Loucy (cell line): ENCODE data around the gene SSUH2.

Source experiments
- H2AFZ ChIP-seq: fragments of 200-600 bp; sonication (generic); 2 replicates; pipeline ENCODE4 v1.6.0; 2016; ENCODE audit warnings: antibody characterized with exemption, mild to moderate bottlenecking, low read length, moderate library complexity
- H3F3A ChIP-seq: fragments of 200-600 bp; 2 replicates; pipeline ENCODE4 v1.6.0; 2016; ENCODE audit warnings: antibody characterized with exemption, low read depth, mild to moderate bottlenecking
- H3K27me3 ChIP-seq: fragments of 200-600 bp; sonication (generic); 2 replicates; pipeline ENCODE4 v1.6.1; 2014; ENCODE audit warnings: low read length, mild to moderate bottlenecking; ENCODE audit not compliant: insufficient read depth, poor library complexity, severe bottlenecking
- H3K36me3 ChIP-seq: fragments of 200-600 bp; sonication (generic); 2 replicates; pipeline ENCODE4 v1.6.1; 2016; ENCODE audit warnings: low read length; ENCODE audit not compliant: insufficient read depth
- H3K4me1 ChIP-seq: fragments of 200-600 bp; sonication (generic); 2 replicates; pipeline ENCODE4 v1.5.1; 2014; ENCODE audit warnings: low read length, mild to moderate bottlenecking; ENCODE audit not compliant: insufficient read depth, poor library complexity, severe bottlenecking
- H3K4me2 ChIP-seq: fragments of 200-600 bp; sonication (generic); 2 replicates; pipeline ENCODE4 v1.6.0; 2014; ENCODE audit warnings: antibody characterized with exemption, low read length, low read depth, mild to moderate bottlenecking; ENCODE audit not compliant: poor library complexity, severe bottlenecking
- H3K4me3 ChIP-seq: fragments of 200-600 bp; sonication (generic); 2 replicates; pipeline ENCODE4 v1.5.1; 2014; ENCODE audit warnings: low read length, mild to moderate bottlenecking, mixed read lengths; ENCODE audit not compliant: poor library complexity, severe bottlenecking
- H3K79me2 ChIP-seq: fragments of 200-600 bp; sonication (generic); 2 replicates; pipeline ENCODE4 v1.6.1; 2014; ENCODE audit warnings: low read length; ENCODE audit not compliant: insufficient read depth
- H3K9ac ChIP-seq: fragments of 200-600 bp; sonication (generic); 2 replicates; pipeline ENCODE4 v1.6.0; 2014; ENCODE audit warnings: mild to moderate bottlenecking, low read depth, low read length, moderate library complexity; ENCODE audit not compliant: poor library complexity, severe bottlenecking
- H3K9me2 ChIP-seq: fragments of 200-600 bp; sonication (generic); replicated peaks from 2 replicates; pipeline ENCODE4 v1.6.1; 2016; ENCODE audit warnings: low read depth, low read length, mixed read lengths
- H3K9me3 ChIP-seq: fragments of 200-600 bp; sonication (generic); 2 replicates; pipeline ENCODE4 v1.6.1; 2014; ENCODE audit warnings: mild to moderate bottlenecking, antibody characterized with exemption, low read length, low read depth; ENCODE audit not compliant: insufficient read depth
- H4K20me1 ChIP-seq: fragments of 200-600 bp; sonication (generic); 2 replicates; pipeline ENCODE4 v1.6.0; 2014; ENCODE audit warnings: antibody characterized with exemption, low read length, mild to moderate bottlenecking; ENCODE audit not compliant: insufficient read depth, poor library complexity, severe bottlenecking
- EZH2phosphoT487 ChIP-seq: fragments of 200-600 bp; IDR thresholded peaks from 2 replicates; pipeline ENCODE4 v1.6.1; 2018; ENCODE audit warnings: antibody characterized with exemption, mild to moderate bottlenecking, moderate library complexity, borderline replicate concordance
- TF ChIP-seq, protein P1 (sequence below): fragments of 200-600 bp; sonication (generic); conservative IDR thresholded peaks from 2 replicates; pipeline ENCODE4 v1.5.1; 2014; ENCODE audit warnings: mild to moderate bottlenecking, antibody characterized with exemption, low read length

SSUH2 gene

DNA sequence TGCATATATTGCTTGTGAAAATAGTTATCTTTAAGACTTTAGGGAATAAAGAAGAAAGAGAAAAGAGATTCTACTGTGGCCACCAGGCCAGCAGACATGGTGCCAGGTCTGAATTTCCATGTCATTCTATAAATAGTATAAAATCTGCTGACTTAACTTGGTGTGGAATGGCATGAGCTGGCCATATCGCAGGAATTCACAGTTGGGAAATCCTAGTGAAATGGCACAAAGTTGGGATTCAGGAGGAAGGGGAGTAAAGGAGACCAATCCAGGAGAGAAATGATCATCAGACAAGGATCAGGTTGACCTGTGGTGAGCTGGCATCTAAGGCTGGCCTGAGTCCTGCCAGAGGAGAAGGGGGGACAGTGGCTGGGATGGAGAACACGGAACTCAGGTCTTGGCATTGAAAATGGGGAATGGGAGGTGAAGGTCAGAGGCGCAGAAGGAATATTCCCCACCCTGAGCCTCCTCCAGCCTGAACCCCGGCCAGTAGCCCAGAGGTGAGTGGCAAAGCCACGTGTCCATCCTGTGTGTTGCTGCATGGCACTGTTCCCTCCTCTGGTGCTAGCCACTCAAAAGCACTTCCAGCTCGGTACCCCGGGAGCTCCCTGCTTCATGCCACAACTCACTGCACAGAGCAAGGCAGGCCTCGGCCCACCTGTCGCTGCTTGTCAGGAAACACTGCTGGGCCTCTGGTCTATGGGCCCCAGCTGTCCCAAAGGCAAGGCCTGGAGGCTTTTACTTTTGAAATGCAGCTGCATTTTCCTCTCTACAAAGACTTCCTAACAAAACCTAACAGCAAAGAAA, 51.4 kb downstream of the SSUH2 start:
- Histone ChIP-seq H4K20me1 (no peaks in the 10 kb centered on the region), H3F3A (no peaks in the 10 kb centered on the region), H3K4me1 (no peaks in the 10 kb centered on the region), H3K4me3 (no peak overlapping the region), H2AFZ (no peak overlapping the region), H3K9ac (no peak overlapping the region), H3K9me2 (no peaks in the 10 kb centered on the region), H3K79me2 (no peaks in the 10 kb centered on the region), H3K36me3 (no peaks in the 10 kb centered on the region), H3K4me2 (no peak overlapping the region), H3K9me3 (no peaks in the 10 kb centered on the region), H3K27me3 (no peaks in the 10 kb centered on the region)
- TF ChIP-seq, protein P1, sequence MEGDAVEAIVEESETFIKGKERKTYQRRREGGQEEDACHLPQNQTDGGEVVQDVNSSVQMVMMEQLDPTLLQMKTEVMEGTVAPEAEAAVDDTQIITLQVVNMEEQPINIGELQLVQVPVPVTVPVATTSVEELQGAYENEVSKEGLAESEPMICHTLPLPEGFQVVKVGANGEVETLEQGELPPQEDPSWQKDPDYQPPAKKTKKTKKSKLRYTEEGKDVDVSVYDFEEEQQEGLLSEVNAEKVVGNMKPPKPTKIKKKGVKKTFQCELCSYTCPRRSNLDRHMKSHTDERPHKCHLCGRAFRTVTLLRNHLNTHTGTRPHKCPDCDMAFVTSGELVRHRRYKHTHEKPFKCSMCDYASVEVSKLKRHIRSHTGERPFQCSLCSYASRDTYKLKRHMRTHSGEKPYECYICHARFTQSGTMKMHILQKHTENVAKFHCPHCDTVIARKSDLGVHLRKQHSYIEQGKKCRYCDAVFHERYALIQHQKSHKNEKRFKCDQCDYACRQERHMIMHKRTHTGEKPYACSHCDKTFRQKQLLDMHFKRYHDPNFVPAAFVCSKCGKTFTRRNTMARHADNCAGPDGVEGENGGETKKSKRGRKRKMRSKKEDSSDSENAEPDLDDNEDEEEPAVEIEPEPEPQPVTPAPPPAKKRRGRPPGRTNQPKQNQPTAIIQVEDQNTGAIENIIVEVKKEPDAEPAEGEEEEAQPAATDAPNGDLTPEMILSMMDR = no peak
- no peak for TF ChIP-seq EZH2phosphoT487

GRCh38 chr3:8589880-8590556, 54.6 kb downstream of the SSUH2 start:
- no peak overlapping the region for H2AFZ ChIP-seq
- H3K79me2 ChIP-seq = no peaks in the 10 kb centered on the region
- no peaks in the 10 kb centered on the region for H3K9me3 ChIP-seq
- no peak overlapping the region for H3K4me3 ChIP-seq
- H3K27me3 ChIP-seq = no peaks in the 10 kb centered on the region
- no peak for TF ChIP-seq EZH2phosphoT487
- TF ChIP-seq, protein P1 = no peak
- H3K9ac ChIP-seq = no peak overlapping the region
- no peaks in the 10 kb centered on the region for H4K20me1 ChIP-seq
- 0 out of 2 replicates have a peak, but pooled peaks cover 3% of the 10 kb centered on the region for H3K9me2 ChIP-seq
- H3K4me1 ChIP-seq = no peaks in the 10 kb centered on the region
- no peaks in the 10 kb centered on the region for H3K36me3 ChIP-seq
- H3F3A ChIP-seq = no peaks in the 10 kb centered on the region
- no peak overlapping the region for H3K4me2 ChIP-seq

DNA sequence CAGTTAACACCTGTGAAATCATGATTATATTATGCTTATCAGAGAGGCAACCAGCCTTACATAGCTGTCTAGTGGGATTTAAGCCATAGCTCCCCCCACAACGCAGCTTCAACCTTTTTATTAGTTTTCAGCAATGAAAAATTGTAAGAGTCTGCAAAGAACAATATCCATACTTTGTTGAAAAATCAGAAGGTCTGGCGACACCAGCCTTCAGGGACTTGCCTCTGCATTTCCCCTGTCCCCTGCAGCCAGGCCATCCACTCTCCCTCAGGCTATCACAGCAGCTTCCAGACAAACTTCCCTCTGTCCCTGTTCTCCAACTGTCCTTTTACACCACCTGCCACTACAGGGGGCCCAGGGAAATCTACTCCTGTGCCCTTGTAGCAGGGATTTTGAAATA, 59.9 kb downstream of the SSUH2 start:
- no peak overlapping the region for H3K4me2 ChIP-seq
- no peak overlapping the region for H3K9ac ChIP-seq
- no peak overlapping the region for H3K4me3 ChIP-seq
- H3K79me2 ChIP-seq = no peaks in the 10 kb centered on the region
- TF ChIP-seq, protein P1 = no peak
- no peak for TF ChIP-seq EZH2phosphoT487
- H2AFZ ChIP-seq = no peak overlapping the region
- H3F3A ChIP-seq = no peaks in the 10 kb centered on the region
- 0 out of 2 replicates have a peak, but pooled peaks cover 3% of the 10 kb centered on the region for H3K9me2 ChIP-seq
- H3K4me1 ChIP-seq = no peaks in the 10 kb centered on the region
- no peaks in the 10 kb centered on the region for H3K27me3 ChIP-seq
- H4K20me1 ChIP-seq = no peaks in the 10 kb centered on the region
- no peaks in the 10 kb centered on the region for H3K36me3 ChIP-seq
- no peaks in the 10 kb centered on the region for H3K9me3 ChIP-seq
